ENCODE results near the gene IQSEC1.

IQSEC1 gene

DNA sequence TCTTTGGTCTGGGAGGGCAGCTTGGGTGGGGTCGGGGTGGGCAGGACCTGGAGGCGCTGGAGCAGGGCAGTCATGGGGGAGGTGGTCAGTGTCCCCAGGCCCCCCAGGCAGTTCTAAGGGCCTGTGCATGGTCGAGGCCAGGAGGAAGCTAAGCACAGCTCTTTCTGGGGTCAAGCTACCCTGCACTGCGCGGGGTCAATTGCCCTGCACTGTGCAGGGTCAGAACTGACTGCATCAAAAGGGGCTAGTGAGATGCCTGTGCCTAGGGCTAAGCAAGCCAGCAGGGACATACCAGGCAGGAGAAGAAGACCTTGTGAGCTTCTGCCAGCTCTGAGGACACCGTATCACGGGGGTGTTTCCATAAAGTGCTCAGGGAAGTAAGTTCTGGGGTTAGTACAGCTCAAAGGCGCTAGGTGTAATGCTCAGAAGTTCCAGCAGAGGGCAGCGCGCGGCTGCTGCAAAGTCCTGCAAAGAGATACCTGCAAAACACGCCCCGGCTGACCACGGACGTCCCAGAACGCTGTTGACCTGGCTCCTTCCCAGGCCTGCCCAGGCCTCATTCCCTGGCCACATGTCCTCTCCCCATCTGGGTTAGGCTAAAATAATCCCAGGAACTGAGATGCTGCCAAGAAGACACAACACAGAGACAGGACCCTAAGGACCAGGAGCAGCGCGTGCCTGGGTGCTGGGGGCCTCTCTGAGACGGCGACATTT is 18.8 kb upstream of the IQSEC1 start:
- no peak overlapping the region for H2BK120ac ChIP-seq (ENCODE audit: low read depth, low read length)
- H3K18ac ChIP-seq (ENCODE audit: low read length) = peak overlapping the region; percentile 79
- H4K8ac ChIP-seq (ENCODE audit: low read depth, low read length) = no peak overlapping the region
- H2BK5ac ChIP-seq (ENCODE audit: low read length) = peak overlapping the region; percentile 6
- no peak overlapping the region for H2AFZ ChIP-seq (ENCODE audit: low read length)
- no peak overlapping the region for H3K14ac ChIP-seq (ENCODE audit: low read length)
- no peak overlapping the region for H3K4me2 ChIP-seq (ENCODE audit: insufficient read depth, low read length, poor library complexity, severe bottlenecking)
- no peak overlapping the region for H2BK12ac ChIP-seq (ENCODE audit: low read length)
- no peak overlapping the region for H3K27ac ChIP-seq (replicated peaks; ENCODE audit: low read length)
- H3K36me3 ChIP-seq (replicated peaks in 1 of 2; ENCODE audit: control insufficient read depth in 2 of 2, insufficient read depth in 2 of 2, low read length in 2 of 2) = no peaks in the 10 kb centered on the region
- no peaks in the 10 kb centered on the region for H3K79me1 ChIP-seq (ENCODE audit: low read depth, low read length)
- no peaks in the 10 kb centered on the region for H3K9me3 ChIP-seq (replicated peaks in 1 of 2; ENCODE audit: control insufficient read depth in 2 of 2, insufficient read depth in 1 of 2, low read depth in 1 of 2, low read length in 2 of 2)
- WGBS, 2 donors (ENCODE audit: extremely low coverage in 2 of 2, insufficient read length in 2 of 2, insufficient replicate concordance in 1 of 2) = no CpG with 5 or more reads among the region's 20 CpGs
- peak; percentile 79 for DNase-seq (ENCODE audit: low spot score)
- H2AK5ac ChIP-seq (ENCODE audit: low read depth, low read length) = peak overlapping the region; percentile 82
- peak overlapping the region; percentile 12 for H2BK15ac ChIP-seq (ENCODE audit: low read length)
- no peak overlapping the region for H4K91ac ChIP-seq (ENCODE audit: low read depth, low read length, poor library complexity)
- H3K4me3 ChIP-seq (ENCODE audit: low read length in 2 of 2) = no peak overlapping the region
- no peak overlapping the region for H3K4ac ChIP-seq (ENCODE audit: low read length)
- H3K27me3 ChIP-seq (ENCODE audit: control insufficient read depth in 3 of 3, insufficient read depth in 3 of 3, low read depth in 1 of 3, low read length in 3 of 3) = peaks cover 0 to 8% (median 0%) of the 10 kb centered on the region in 3 experiments
- H3K4me1 ChIP-seq (ENCODE audit: control insufficient read depth in 2 of 2, insufficient read depth in 1 of 2, low read depth in 1 of 2, low read length in 2 of 2) = peaks cover 5 to 19% of the 10 kb centered on the region in 2 donors
- H3K9ac ChIP-seq (ENCODE audit: low read depth, low read length, poor library complexity) = peak overlapping the region; percentile 2
- H3K23ac ChIP-seq (ENCODE audit: low read depth, low read length, poor library complexity) = no peak overlapping the region

DNA sequence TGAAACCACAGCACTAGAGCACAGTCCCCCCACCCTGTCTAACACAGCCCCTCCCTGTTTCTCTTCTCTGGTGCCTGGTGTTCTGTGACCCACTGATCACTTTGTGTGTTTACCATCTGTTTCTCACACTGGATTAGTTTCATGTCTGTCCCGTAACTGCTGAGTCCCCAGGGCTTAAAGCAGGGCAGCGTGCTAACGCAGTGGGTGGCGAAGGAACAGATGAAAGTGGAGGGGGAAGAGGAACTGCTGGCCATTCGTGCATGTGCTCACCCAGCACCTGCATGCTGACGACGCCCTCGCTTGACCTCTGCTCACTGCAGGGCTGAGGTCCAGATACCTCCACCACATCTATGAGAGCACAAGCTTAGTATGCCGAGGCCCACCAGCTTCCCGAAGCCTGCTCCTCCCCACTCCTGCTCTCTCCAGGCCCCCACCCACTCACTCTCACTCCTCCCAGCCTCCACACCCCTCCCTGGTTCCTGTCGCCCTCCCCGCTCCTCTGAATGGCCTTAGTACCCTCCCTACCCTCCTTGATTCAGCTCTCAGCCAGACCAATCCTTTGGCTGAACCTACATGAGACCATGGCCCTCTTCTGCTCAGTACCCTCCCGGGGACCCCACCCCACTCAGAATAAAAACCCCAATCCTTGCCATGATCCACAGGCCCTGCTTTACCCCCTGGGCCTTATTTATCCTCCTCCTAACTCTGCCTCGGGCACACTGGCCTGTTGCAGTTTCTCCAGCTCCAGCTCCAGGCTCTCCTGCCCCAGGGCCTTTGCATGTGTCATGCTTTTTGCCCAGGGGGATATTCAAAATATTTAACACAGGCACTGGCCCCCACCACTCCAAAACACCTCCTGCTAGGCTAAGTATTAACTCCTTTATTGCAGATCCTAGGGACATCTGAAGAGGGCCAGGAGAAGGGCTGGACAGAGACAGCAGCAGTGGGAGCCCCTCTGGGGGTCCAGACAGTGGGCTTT is 15.1 kb upstream of the IQSEC1 start:
- Histone ChIP-seq H2BK12ac (ENCODE audit: low read length) (no peak overlapping the region), H2AK5ac (ENCODE audit: low read depth, low read length) (peak overlapping the region; percentile 6), H2AFZ (ENCODE audit: low read length) (no peak overlapping the region), H2BK120ac (ENCODE audit: low read depth, low read length) (no peak overlapping the region), H3K36me3 (replicated peaks in 1 of 2; ENCODE audit: control insufficient read depth in 2 of 2, insufficient read depth in 2 of 2, low read length in 2 of 2) (no peaks in the 10 kb centered on the region), H3K23ac (ENCODE audit: low read depth, low read length, poor library complexity) (no peak overlapping the region), H4K91ac (ENCODE audit: low read depth, low read length, poor library complexity) (no peak overlapping the region), H3K4me2 (ENCODE audit: insufficient read depth, low read length, poor library complexity, severe bottlenecking) (no peak overlapping the region), H3K9me3 (replicated peaks in 1 of 2; ENCODE audit: control insufficient read depth in 2 of 2, insufficient read depth in 1 of 2, low read depth in 1 of 2, low read length in 2 of 2) (no peaks in the 10 kb centered on the region), H3K4me1 (ENCODE audit: control insufficient read depth in 2 of 2, insufficient read depth in 1 of 2, low read depth in 1 of 2, low read length in 2 of 2) (peaks cover 0 to 6% of the 10 kb centered on the region in 2 donors), H2BK5ac (ENCODE audit: low read length) (no peak overlapping the region), H4K8ac (ENCODE audit: low read depth, low read length) (no peak overlapping the region), H3K27me3 (ENCODE audit: control insufficient read depth in 3 of 3, insufficient read depth in 3 of 3, low read depth in 1 of 3, low read length in 3 of 3) (peaks cover 0 to 9% (median 0%) of the 10 kb centered on the region in 3 experiments), H3K14ac (ENCODE audit: low read length) (no peak overlapping the region), H3K4ac (ENCODE audit: low read length) (no peak overlapping the region), H3K4me3 (ENCODE audit: low read length in 2 of 2) (no peak overlapping the region), H3K9ac (ENCODE audit: low read depth, low read length, poor library complexity) (no peak overlapping the region), H3K79me1 (ENCODE audit: low read depth, low read length) (no peaks in the 10 kb centered on the region), H3K18ac (ENCODE audit: low read length) (peak overlapping the region; percentile 12), H2BK15ac (ENCODE audit: low read length) (no peak overlapping the region), H3K27ac (replicated peaks; ENCODE audit: low read length) (no peak overlapping the region)
- DNase-seq (ENCODE audit: low spot score) = no peak
- WGBS, 2 donors (ENCODE audit: extremely low coverage in 2 of 2, insufficient read length in 2 of 2, insufficient replicate concordance in 1 of 2) = no CpG with 5 or more reads among the region's 14 CpGs

DNA sequence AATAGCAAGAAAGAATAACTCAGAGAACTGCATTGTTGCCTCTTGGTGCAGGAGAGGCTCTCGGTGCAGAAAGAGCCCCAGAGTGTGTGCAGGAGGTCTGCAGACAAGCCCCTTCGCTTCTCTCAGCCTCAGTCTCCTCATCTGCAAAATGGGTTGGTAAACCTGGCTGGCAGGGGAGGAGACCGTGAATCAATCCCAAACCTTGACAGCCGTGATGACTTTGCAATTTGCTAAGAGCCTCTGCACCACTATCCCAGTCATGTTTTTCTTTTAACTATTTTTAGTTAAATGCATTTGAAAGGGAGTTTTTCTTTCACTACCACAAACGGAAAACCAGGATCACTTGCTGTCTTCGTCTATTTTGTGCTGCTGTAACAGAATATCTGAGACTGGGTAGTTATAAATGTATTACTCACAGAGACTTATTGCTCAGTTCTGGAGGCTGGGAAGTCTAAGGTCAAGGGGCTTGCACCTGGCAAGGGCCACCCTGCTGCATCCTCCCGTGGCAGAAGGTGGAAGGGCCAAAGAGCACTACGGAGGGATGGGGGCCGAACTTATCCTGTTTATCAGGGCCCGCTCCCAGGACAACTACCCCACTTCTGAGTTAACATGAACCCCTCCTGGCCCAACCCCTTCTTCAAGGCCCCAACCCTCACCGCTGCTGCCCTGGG is 14.2 kb upstream of the IQSEC1 start:
- Histone ChIP-seq H4K91ac (ENCODE audit: low read depth, low read length, poor library complexity) (no peak overlapping the region), H2BK120ac (ENCODE audit: low read depth, low read length) (no peak overlapping the region), H3K27ac (replicated peaks; ENCODE audit: low read length) (no peak overlapping the region), H2AFZ (ENCODE audit: low read length) (no peak overlapping the region), H3K14ac (ENCODE audit: low read length) (no peak overlapping the region), H3K4me1 (ENCODE audit: control insufficient read depth in 2 of 2, insufficient read depth in 1 of 2, low read depth in 1 of 2, low read length in 2 of 2) (peaks cover 0 to 6% of the 10 kb centered on the region in 2 donors), H3K4me2 (ENCODE audit: insufficient read depth, low read length, poor library complexity, severe bottlenecking) (no peak overlapping the region), H3K23ac (ENCODE audit: low read depth, low read length, poor library complexity) (no peak overlapping the region), H3K9ac (ENCODE audit: low read depth, low read length, poor library complexity) (no peak overlapping the region), H2BK5ac (ENCODE audit: low read length) (no peak overlapping the region), H3K4ac (ENCODE audit: low read length) (no peak overlapping the region), H3K79me1 (ENCODE audit: low read depth, low read length) (no peaks in the 10 kb centered on the region), H2BK15ac (ENCODE audit: low read length) (no peak overlapping the region), H2BK12ac (ENCODE audit: low read length) (no peak overlapping the region), H3K9me3 (replicated peaks in 1 of 2; ENCODE audit: control insufficient read depth in 2 of 2, insufficient read depth in 1 of 2, low read depth in 1 of 2, low read length in 2 of 2) (no peaks in the 10 kb centered on the region), H2AK5ac (ENCODE audit: low read depth, low read length) (no peak overlapping the region), H3K4me3 (ENCODE audit: low read length in 2 of 2) (no peak overlapping the region), H3K27me3 (ENCODE audit: control insufficient read depth in 3 of 3, insufficient read depth in 3 of 3, low read depth in 1 of 3, low read length in 3 of 3) (peaks cover 0 to 7% (median 0%) of the 10 kb centered on the region in 3 experiments), H3K36me3 (replicated peaks in 1 of 2; ENCODE audit: control insufficient read depth in 2 of 2, insufficient read depth in 2 of 2, low read length in 2 of 2) (no peaks in the 10 kb centered on the region), H4K8ac (ENCODE audit: low read depth, low read length) (no peak overlapping the region), H3K18ac (ENCODE audit: low read length) (peak overlapping the region; percentile 55)
- DNase-seq (ENCODE audit: low spot score) = no peak
- WGBS, 2 donors (ENCODE audit: extremely low coverage in 2 of 2, insufficient read length in 2 of 2, insufficient replicate concordance in 1 of 2) = no CpG with 5 or more reads among the region's 11 CpGs
